Measurements from ENCODE around the gene NRDC.
"Not testable (repeated sequence)": the region's sequence is repeated elsewhere in the genome, so short reads cannot be mapped to it uniquely, and the experiment has no call there.

The NRDC gene

DNA sequence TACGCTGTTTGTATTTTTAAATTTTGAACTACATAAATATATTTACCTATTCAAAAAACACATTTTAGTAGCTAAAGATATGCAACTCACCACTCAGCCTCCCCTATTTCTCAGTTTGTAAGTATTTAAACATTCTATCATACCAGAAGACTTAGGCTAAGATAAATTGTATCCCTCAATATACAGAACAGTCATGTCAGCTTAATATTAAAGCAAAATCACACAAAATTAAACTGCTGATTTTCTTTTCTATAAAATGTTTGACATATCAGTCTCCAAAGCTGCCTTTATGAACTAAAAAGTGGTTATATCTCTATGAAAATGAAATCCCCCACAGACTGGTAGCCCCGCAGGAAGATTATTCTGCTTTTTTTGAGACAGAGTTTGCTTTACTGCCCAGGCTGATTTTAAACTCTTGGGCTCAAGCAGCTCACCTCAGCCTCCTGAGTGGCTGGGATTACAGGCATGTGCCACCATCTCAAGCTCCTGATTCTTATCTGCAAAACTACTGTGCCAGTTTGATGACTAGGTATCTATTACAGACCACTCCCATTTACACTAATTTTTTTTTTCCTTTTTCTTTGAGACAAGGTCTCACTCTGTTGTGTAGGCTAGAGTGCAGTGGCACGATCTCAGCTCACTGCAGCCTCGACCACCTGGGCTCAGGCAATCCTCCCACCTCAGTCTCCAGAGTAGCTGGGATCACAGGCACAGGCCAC lies 37.6 kb downstream of the NRDC start:
- no peak for DNase-seq

DNA sequence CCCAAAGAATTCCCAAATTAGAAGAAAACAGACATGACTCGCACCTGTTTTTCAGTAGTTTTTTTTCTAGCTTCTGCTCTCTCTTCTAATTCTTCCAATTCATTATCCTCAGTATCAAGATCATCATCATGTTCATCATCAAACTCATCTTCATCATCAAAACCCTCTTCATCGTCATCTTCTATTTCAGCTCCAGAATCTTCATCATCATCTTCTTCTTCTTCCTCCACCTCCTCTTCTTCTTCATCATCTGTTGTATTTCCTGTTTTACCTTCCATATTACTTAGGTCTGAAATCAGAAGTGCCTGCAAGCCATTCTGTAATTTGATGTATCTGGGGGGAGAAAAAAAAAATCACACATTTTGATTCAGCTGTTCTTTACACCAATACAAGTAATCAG lies 38.3 kb downstream of the NRDC start:
- no peak for DNase-seq

DNA sequence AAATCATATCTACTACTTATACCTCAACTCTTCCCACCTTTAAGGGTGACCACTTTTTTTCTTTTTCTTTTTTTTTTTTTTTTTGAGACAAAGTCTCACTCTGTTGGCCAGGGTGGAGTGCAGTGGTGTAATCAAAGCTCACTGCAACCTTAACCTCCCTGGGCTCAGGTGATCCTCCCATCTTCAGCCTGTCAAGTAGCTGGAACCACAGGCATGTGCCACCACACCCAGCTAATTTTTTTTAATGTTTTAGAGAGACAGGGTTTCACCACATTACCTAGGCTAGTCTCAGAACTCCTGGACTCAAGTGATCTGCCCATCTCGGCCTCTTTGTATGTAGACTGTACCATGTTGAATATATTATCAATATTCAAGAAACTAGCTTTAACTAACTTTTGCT lies 39.4 kb downstream of the NRDC start:
- no peak for DNase-seq

DNA sequence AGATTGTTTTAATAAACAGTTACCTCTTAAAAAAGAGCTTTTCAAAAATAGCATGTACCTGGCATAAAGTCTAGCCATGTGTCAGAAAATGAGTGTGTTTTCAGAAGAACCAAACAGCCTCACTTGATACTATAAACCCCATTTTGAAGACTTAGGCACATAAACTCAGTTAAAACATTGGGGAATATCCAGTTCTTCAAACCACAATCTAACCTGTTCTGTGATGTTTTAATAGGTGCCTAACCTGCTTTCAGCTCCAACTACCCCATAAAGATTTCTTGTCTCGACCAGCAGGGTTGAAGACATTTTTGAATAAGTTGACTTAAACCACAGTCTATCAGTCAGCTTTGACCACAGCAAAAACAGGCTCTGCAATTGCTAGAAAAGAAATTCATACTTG lies 41.3 kb downstream of the NRDC start:
- no peak for DNase-seq

DNA sequence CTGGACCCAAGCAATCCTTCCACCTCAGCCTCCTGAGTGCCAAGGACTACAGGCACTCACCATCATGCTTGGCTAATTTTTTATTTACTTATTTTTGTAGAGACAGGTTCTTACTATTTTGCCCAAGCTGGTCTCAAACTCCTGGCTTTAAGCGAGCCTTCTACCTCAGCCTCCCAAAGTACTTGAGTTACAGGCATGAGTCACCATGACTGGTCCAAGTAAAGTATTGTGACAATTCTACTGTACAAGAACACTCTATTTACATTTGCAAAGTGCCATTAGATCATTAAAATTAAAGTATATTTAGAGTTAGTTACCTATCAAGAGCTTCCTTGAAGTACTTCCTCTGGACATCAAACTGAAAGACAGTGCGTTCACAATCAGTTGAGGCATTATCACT lies 44.8 kb downstream of the NRDC start:
- no peak for DNase-seq

DNA sequence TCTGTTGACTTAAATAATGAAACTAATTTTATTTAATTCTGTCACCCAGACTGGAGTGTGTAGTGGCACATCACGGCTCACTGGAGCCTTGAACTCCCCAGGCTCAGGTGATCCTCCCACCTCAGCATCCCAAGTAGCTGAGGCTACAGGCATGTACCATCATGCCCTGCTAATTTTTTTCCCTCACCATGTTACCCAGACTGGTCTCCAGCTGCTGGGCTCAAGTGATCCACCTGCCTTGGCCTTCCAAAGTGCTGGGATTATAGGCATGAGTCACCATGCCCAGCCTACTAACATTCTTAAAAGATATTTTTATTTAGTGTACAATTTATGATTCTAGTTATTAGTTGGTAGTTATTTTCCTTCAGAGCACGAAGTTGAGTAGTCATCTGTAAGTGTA lies 49.5 kb downstream of the NRDC start:
- no peak for DNase-seq

DNA sequence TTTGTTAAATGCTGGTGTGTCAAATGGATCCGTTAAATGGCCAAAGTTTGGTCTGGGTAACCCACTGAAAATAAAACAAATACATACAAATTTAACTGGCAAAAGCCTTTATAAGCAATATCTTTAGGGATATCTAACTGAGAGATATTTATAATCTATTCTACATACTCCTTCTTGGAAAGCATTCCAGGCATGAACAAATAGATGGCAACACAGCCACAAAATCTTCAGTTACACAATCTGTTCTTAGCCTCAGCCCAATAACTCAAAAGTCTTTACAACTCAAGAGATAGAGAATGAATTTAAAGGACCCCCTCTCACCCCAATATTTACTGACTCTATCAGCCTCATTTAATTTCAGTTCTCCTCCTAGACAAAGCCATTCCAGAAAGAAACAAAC lies 58.7 kb downstream of the NRDC start:
- DNase-seq: no peak

DNA sequence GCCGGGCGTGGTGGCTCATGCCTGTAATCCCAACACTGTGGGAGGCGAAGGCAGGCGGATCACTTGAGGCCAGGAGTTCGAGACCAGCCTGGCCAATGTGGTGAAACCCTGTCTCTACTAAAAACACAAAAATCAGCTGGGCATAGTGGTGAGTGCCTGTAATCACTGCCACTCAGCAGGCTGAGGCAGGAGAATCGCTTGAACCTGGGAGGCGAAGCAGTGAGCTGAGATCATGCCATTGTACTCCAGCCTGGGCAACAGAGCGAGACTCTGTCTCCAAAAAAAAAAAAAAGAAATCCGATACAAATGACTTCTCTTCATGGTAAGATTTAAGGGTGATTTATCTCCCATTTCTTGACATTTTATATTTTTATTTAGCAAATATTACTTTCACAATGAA lies 59.5 kb downstream of the NRDC start:
- DNase-seq: not testable (repeated sequence)

DNA sequence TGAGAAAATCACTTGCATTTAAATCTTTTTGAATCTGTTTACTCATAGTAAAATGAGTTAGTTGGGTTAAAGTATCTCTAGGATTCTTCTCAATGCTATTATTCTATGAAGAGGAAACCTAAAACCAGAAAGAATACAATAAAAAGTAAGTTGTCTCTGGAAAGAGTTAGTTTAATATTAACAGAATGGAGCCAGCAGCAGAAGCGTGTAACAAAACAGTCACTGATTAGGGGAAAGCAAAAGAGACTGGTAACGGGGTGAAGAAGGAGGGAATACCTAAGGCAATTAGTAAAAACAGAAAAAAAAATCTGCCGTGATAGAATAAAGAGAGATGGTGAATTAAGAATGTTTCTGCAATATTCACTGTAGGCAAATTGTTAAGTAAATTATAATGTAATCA lies 60.0 kb downstream of the NRDC start:
- no peak for DNase-seq

DNA sequence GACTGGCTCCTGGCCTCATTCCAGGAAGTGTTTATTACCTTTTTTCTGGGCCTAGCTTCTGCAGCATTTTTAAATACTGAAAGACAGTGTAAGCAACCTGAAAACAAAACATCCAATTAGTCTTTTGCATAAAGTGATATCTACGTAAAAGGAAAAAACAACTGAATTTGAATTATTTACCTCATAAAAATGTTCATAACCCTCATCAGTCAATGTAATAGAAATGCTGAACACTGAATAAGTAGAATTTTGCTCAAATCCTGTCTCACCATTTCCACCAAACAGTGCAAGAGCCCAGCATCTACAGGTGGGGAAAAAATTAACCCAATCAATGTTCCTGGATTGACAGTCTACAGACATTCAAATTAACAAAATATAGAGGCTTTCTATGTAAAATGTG lies 64.0 kb downstream of the NRDC start:
- DNase-seq: no peak

DNA sequence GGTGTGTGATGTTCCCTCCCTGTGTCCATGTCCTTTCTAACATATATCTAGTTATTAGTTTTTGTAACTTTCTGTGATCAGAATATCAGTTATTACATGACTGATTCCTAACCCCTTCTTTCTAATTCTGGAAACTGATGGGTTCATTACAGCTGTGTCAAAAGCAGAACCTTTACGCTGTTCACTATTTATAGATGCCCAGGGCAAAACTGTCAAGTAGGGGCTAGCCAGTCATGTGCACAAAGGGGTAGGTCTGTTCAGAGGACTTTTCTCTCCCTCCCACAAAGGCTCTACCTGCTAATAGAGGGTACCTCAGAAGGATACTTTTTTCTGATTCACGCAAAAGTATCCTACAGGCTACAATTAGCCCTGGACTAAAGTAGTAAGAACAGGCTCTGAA lies 79.2 kb downstream of the NRDC start:
- peak; percentile 36 for DNase-seq

DNA sequence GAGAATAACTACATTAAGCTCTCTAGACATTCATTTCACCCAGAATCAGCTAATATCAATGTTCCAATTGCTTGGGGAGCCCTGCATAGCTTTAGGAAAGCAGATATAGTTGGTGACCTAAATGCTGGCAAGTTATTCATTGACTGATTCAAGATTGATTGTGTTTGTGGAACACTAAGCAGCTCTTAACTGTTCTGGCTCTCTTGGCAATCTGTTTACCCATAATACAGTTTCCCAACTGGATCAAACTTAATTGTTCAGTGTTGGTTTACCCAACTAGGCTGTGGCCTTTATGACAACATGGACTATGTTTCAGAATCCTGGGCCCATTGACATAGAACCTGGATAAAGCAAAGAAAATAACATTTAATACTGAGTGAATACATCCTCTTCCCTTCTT lies 83.7 kb downstream of the NRDC start:
- DNase-seq: no peak

DNA sequence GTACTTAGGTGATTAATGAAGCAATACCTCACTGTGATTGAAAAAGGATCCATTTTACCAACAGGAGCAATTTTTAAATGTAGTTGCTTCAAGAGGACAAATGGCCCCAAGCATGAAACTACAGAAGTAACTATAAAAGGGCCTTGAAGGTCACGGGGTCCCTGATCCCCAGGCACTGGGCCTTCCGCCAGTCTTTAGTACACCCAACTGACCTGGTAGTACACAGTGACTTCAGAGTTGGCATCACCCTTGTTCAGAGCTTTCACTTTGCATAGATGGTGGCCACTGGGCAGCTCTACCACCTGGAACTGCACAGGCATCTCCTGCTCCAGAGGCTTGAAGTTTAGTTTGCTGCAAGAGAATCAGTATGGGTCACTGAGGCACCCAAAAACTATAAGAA lies 84.3 kb downstream of the NRDC start:
- DNase-seq: no peak

DNA sequence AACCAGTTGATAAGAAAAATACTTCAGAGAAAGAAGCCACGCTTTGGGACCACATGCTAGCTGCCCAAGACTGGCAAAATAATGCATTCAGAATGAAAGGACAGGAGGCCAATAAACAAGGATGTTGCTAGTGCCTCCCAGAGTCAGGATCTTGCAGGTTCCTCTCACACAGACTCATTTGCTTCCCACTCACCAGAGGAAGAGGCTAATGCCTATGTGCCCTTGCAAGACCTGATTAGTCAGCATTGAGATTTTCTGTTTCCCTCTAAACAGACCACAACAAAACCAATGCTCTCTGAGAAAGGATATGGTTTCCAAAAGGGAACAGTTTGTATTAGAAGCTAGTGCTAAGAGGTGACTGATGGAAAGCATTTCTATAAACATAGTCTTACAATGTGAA lies 85.7 kb downstream of the NRDC start:
- peak; percentile 88 for DNase-seq

DNA sequence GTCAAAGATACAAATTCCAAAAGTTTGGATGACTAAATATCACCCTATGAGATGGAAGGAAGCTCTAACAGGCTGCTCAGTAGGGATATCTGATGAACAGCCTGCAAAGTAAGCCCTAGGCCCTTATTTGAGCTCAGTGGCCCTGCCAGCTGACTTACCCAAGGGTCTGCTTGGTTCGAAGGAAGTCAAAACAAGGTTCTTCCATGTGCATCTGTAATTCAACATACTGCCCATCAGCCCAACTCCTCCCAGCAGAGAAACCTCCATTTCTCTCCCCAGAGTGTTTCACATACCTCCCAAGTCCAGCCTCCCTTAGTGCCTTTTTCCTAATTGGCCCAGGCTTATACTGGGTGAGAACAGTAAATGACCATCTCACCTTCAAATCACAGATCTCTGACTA lies 86.6 kb downstream of the NRDC start:
- no peak for DNase-seq

DNA sequence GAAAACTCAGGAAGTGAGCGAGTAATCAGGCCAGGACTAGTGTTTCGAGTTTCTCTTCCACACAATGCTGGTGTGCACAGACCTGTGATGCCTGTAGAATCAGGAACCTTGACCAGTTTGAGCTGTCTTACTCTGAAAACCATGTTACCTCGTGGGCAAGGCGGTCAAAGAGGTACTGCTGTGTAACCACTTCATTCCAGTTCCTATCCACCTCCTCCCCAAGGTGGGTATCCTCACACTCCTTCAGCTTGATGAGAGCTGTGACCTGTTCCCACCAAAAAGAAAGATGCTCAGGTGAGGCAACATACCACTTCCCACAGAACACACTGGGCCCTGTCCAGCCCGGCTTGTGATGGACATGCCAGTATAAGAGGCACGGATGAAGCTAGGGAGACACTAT lies 88.1 kb downstream of the NRDC start:
- no peak for DNase-seq

DNA sequence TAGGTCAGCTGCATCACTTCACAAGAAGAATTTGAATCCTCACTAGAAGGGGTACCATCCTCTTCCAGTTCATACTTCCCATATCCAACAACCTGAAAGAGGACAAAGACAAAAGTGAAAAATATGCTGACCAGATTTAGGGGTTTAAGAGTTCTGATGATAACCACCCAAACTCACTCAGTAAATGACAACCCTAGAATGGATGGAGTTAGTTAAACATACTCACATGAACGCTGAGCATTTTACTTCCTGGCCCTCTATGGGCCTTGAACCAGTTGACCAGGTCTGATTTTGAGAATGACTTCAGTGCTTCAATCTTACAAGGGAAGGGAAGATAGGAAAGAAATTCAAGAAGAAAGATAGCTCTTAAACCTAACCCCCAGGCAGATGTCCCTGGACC lies 89.2 kb downstream of the NRDC start:
- DNase-seq: no peak

DNA sequence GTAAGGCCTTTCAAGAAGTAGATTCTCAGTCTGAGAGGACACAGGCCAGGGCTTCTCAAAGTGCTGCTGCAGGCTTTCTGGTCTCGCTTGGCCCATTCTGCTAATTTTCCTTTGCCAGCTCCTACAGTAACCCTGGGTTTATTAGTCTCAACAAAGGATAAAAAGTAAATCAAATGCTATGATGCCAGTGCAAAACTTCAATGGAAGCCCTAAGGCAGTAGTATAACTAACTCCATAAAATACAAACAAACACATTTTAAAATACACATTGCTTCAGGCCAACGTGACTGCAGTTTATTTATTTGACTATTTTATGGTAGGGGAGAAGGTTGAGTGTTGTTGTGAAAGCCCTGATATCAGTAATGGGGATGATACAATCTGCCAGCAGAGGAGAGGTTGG lies 89.6 kb downstream of the NRDC start:
- no peak for DNase-seq

DNA sequence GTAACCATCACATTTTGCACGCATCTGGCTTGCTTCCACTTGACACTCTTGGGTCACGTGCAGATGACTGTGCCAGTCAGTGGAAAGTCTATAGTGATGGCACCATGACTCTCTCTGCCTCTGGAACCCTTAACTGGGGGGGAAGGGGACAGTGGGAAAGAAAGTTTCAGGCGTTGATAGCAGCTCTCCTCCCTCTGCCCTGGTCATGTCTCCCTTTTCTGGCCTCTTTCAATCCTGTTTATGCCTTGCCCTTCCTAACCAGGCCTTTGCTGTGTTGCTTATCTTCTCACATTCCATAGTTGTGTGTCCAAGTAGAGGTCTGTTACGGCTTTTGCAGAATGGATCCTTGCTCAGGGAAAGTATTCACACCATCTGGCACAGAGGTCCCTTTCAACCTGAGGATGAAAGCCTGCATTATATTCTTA lies 93.5 kb downstream of the NRDC start:
- DNase-seq: no peak

DNA sequence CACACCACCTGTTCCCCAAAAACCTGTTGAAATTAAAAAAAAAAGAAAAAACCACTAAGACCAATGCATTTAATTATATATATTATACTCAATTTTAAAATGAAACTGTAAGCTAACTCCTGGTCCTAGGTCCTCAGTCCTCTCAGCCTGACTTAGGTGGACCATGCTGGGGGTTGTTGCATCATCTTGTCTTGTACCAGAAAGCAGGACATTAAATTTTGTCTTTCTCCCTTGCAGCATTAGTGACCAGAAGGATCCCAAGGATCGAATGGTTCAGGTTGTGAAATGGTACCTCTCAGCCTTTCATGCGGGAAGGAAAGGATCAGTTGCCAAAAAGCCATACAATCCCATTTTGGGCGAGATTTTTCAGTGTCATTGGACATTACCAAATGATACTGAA lies 97.6 kb downstream of the NRDC start:
- no peak for DNase-seq

DNA sequence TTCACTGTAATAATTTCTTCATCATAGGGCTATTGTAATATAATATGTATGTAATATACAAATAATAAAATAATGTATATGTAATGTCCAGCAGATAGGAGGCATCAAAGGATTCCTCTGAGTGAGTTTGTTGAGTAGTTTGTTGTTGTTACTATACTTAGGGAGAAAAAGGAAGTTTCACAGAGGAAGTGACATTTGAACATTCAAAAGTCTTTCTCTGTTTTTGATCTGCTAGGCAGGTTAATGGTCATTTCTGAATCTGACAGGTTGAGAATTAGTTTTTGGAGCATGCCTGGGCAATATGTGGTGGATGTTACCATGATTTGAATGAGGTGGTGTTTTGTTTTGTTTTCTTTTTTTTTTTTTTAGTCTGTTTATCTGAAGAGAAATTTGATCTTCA lies 102.1 kb downstream of the NRDC start:
- peak; percentile 40 for DNase-seq

DNA sequence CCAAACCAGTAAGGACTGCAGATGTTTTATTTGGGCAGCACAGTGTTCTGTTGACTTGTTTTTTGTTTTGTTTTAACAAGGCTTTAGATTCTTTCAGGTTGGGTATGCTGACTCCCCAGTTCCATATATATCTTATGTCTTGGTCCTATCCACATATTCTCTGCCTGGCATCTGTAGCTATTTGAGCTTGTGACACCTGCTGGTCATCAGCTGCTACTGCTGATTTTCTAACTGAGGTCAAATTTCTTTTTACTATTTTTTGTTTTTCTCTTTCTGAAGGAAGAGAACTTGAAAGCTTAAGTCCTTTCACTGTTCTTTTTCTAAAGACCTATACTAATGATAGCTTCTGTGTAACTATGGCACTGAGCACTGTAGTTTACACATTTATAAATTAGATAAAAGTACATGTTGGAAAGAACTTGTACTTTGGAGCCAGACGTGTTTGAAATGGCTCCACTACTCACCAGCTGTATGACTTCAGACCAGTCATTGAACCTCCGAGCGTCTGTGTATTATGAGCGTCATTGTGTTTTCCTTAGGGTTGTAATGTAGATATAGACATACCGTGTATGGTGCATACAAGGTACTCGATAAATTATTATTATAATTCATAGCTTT lies 109.4 kb downstream of the NRDC start:
- peak; percentile 36 for DNase-seq

DNA sequence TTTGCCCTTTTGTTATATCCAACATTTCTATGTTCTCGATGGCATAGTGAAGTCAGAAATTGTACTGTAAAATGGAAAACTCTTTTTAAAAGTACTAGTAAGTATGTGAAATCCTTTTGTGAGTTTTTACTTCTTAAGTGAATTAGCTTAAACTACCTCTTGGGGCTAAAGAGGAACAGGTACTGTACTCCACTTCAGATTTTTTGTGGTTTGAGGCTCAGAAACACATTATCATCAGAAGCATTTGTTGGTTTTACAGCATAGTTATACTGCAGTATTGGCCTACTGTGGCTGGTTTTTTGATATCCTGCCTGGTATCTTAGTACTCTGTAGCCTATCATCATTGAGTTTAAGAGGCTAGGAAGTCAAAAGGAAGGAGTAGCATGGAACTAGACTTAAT lies 117.2 kb downstream of the NRDC start:
- DNase-seq: no peak

DNA sequence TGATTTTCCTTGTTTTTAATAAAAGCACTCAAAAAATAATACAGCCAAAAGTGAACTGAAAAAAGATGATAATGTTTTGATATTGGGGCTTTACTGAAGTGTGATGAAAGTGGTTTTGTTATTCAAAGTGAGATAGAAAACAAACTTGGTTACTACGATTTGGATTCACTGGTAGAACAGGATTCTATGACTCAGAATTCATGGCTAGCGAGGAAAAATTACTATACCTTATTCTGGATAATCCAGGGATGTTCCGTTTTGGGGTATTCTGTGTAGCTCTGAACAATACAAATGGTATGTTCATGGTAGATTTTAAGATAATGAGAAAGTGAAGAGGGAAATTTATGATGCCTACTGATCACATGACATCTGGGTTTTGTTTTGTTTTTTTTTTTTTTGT lies 117.7 kb downstream of the NRDC start:
- no peak for DNase-seq

DNA sequence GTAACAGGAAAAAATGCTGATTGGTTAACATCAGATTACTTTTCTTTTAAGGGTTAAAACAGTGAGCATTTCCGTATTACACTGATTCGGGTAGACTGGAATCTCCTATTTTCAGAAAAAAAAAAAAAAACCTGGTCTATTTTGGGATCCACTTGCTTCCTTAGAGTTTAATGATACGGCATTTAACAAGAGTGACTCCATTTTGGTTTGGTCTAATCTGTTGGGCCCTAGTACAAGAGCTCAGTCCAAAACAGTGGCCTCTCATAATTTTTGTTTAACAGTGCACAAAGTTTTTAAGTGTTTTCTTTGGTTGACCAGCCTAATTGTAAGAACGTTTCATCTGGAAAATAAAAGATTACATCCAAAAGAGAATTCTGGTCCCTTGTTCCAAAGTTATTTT lies 120.2 kb downstream of the NRDC start:
- DNase-seq: no peak
